Measurements from ENCODE around the gene DEK.

DNA sequence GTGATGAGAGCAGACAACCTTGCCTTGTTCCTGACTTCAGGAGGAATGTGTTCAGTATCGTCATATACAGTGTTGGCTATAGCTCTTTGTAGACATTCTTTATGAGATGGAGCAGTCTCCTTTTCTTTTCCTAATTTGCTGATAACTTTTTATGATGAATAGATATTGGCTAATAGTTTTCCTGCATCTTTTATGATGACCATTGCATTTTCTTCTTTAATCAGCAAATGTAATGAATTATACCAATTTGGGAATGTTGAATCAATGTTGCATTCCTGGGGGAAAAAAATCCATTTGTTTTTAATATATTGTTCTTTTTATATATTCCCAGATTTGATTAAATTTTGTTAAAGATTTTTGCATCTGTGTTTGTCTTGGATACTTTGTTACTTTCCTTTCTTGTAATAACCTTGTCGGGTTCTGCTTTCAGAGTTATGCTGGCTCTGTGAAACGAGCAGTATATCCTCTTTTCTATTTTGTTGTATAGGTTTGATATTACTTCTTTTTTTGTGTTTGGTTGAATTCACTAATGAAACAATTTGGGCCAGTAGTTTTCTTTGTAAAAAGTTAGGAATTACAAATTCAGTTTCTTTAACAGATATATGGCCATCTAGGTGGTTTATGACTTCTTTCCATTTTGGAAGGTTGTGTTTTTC lies 85.2 kb downstream of the DEK start:
- TF ChIP-seq, protein P1, sequence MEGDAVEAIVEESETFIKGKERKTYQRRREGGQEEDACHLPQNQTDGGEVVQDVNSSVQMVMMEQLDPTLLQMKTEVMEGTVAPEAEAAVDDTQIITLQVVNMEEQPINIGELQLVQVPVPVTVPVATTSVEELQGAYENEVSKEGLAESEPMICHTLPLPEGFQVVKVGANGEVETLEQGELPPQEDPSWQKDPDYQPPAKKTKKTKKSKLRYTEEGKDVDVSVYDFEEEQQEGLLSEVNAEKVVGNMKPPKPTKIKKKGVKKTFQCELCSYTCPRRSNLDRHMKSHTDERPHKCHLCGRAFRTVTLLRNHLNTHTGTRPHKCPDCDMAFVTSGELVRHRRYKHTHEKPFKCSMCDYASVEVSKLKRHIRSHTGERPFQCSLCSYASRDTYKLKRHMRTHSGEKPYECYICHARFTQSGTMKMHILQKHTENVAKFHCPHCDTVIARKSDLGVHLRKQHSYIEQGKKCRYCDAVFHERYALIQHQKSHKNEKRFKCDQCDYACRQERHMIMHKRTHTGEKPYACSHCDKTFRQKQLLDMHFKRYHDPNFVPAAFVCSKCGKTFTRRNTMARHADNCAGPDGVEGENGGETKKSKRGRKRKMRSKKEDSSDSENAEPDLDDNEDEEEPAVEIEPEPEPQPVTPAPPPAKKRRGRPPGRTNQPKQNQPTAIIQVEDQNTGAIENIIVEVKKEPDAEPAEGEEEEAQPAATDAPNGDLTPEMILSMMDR (IDR thresholded peaks at IDR 0.05), result no peak
- TF ChIP-seq, protein P2, sequence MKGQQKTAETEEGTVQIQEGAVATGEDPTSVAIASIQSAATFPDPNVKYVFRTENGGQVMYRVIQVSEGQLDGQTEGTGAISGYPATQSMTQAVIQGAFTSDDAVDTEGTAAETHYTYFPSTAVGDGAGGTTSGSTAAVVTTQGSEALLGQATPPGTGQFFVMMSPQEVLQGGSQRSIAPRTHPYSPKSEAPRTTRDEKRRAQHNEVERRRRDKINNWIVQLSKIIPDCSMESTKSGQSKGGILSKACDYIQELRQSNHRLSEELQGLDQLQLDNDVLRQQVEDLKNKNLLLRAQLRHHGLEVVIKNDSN (CRISPR knock-in tag; IDR thresholded peaks at IDR 0.05), result no peak
- TF ChIP-seq CREB1 (CRISPR knock-in tag; IDR thresholded peaks at IDR 0.05) (no peak), SP1 (CRISPR knock-in tag; conservative IDR thresholded peaks at IDR 0.05) (no peak), ZNF121 (CRISPR knock-in tag; IDR thresholded peaks at IDR 0.05) (no peak), ZNF671 (CRISPR knock-in tag; IDR thresholded peaks at IDR 0.05) (no peak), MXD4 (CRISPR knock-in tag; IDR thresholded peaks at IDR 0.05; ENCODE audit: borderline replicate concordance) (no peak)
- TF ChIP-seq, protein P3, sequence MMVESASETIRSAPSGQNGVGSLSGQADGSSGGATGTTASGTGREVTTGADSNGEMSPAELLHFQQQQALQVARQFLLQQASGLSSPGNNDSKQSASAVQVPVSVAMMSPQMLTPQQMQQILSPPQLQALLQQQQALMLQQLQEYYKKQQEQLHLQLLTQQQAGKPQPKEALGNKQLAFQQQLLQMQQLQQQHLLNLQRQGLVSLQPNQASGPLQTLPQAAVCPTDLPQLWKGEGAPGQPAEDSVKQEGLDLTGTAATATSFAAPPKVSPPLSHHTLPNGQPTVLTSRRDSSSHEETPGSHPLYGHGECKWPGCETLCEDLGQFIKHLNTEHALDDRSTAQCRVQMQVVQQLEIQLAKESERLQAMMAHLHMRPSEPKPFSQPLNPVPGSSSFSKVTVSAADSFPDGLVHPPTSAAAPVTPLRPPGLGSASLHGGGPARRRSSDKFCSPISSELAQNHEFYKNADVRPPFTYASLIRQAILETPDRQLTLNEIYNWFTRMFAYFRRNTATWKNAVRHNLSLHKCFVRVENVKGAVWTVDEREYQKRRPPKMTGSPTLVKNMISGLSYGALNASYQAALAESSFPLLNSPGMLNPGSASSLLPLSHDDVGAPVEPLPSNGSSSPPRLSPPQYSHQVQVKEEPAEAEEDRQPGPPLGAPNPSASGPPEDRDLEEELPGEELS (CRISPR knock-in tag; IDR thresholded peaks at IDR 0.05), result no peak
- TF ChIP-seq, protein P4, sequence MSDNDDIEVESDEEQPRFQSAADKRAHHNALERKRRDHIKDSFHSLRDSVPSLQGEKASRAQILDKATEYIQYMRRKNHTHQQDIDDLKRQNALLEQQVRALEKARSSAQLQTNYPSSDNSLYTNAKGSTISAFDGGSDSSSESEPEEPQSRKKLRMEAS (CRISPR knock-in tag; IDR thresholded peaks at IDR 0.05), result no peak
